OCI-LY1 (cell line): ENCODE data around the gene PHYHIPL.

ENCODE experiments used
- CTCF ChIP-seq: fragments of 200-600 bp; sonication (generic), shearing (Covaris generic); IDR thresholded peaks from 2 replicates; pipeline ENCODE4 v1.5.1; 2017; ENCODE audit warnings: mild to moderate bottlenecking, antibody characterized with exemption, low read length, moderate library complexity, mixed read lengths
- EZH2 ChIP-seq: fragments of 200-600 bp; sonication (generic), shearing (Covaris generic); IDR thresholded peaks from 2 replicates; pipeline ENCODE4 v1.8.0; 2017; ENCODE audit warnings: borderline replicate concordance, mixed run types, mild to moderate bottlenecking, antibody characterized with exemption, low read length, moderate library complexity, mixed read lengths

GRCh38 chr10:59284118-59284975 lies 107.9 kb downstream of the PHYHIPL start:
- TF ChIP-seq CTCF (no peak), EZH2 (no peak)
